Stimulated activated CD8-positive, alpha-beta memory T cell treated with anti-CD3 and anti-CD28 coated beads, Interleukin-15, amount 100 ng/mL, for 4 hours (primary cell): ENCODE measurements around the gene SIPA1L2.
"Not testable (repeated sequence)": the region's sequence is repeated elsewhere in the genome, so short reads cannot be mapped to it uniquely, and the experiment has no call there.

Experiments
- DNase-seq, 2 donors: peaks; one replicate each; pipeline ENCODE4 v3.0.0-alpha.2; 2020; ENCODE audit warnings: low read depth in 2 of 2

Gene SIPA1L2

GRCh38 chr1:232617237-232617636, 12.7 kb downstream of the SIPA1L2 start:
- no peak for DNase-seq

- DNase-seq, result no peak
Observed at GRCh38 chr1:232615306-232615800, 14.6 kb downstream of the SIPA1L2 start.

GRCh38 chr1:232614811-232615210, 15.1 kb downstream of the SIPA1L2 start:
- DNase-seq, result no peak

- no peak for DNase-seq
Observed at GRCh38 chr1:232613752-232614381, 16.1 kb downstream of the SIPA1L2 start.

GRCh38 chr1:232612836-232613235, 17.1 kb downstream of the SIPA1L2 start:
- DNase-seq, result not testable (repeated sequence)

- no peak for DNase-seq
Observed at GRCh38 chr1:232611834-232612233, 18.1 kb downstream of the SIPA1L2 start.

- not testable (repeated sequence) for DNase-seq
Observed at GRCh38 chr1:232610902-232611745, 18.8 kb downstream of the SIPA1L2 start.

- no peak for DNase-seq
Observed at GRCh38 chr1:232610192-232610901, 19.6 kb downstream of the SIPA1L2 start.

GRCh38 chr1:232608427-232608826, 21.5 kb downstream of the SIPA1L2 start:
- DNase-seq, result no peak

- DNase-seq, result no peak
Observed at GRCh38 chr1:232602622-232603021, 27.3 kb downstream of the SIPA1L2 start.

GRCh38 chr1:232600424-232601258, 29.3 kb downstream of the SIPA1L2 start:
- no peak for DNase-seq

GRCh38 chr1:232599178-232600041, 30.5 kb downstream of the SIPA1L2 start:
- no peak for DNase-seq

- no peak for DNase-seq
Observed at GRCh38 chr1:232598837-232599177, 31.1 kb downstream of the SIPA1L2 start.

- DNase-seq, result no peak
Observed at GRCh38 chr1:232598133-232598532, 31.8 kb downstream of the SIPA1L2 start.

- no peak for DNase-seq
Observed at GRCh38 chr1:232597721-232598120, 32.2 kb downstream of the SIPA1L2 start.

GRCh38 chr1:232596666-232597303, 33.1 kb downstream of the SIPA1L2 start:
- DNase-seq, result no peak

GRCh38 chr1:232594768-232595698, 34.9 kb downstream of the SIPA1L2 start:
- DNase-seq, result no peak

GRCh38 chr1:232593717-232594502, 36.0 kb downstream of the SIPA1L2 start:
- DNase-seq, result no peak
